Measurements from ENCODE around the gene APOL6. TPM values are rescaled to one million over a fixed set of nuclear protein-coding genes. Genes with fewer than 3 reads are reported as not detected.

Gene APOL6
- total and polyA plus RNA-seq, 2 of the 13 experiments (the other 11 are each of a cell fraction or from before 2014, with no cell fraction given) = 5.2 to 7.5 TPM

GRCh38 chr22:35617137-35617755 lies 31.0 kb upstream of the APOL6 start, which contains the start of gene MB:
Gene MB (minus strand): TSS chr22:35617329. CDS start chr22:35617257, 72 bp downstream.
- in situ Hi-C loops (cut with HindIII; ENCODE audit: extremely low pct_ligation_motif_present, low pct_unique_long_range_greater_than_20kb) = no loop called here
- DNase-seq (ENCODE audit: low spot score) = no peak
- no peak for TF ChIP-seq ZNF253 (CRISPR knock-in tag; IDR thresholded peaks at IDR 0.05; ENCODE audit: borderline replicate concordance)
- no peak for TF ChIP-seq KMT2B (CRISPR knock-in tag; IDR thresholded peaks at IDR 0.05)
- TF ChIP-seq GATAD1 (CRISPR knock-in tag; IDR thresholded peaks at IDR 0.05) = no peak
- TF ChIP-seq MAFG (CRISPR knock-in tag; IDR thresholded peaks at IDR 0.05) = no peak
- TF ChIP-seq NR3C1 (CRISPR knock-in tag; IDR thresholded peaks at IDR 0.05) = no peak
- no peak for TF ChIP-seq ZBTB37 (CRISPR knock-in tag; IDR thresholded peaks at IDR 0.05)
- no peak for TF ChIP-seq ZNF616 (CRISPR knock-in tag; IDR thresholded peaks at IDR 0.05; ENCODE audit: low read depth)
- no peak for TF ChIP-seq CENPX (CRISPR knock-in tag; IDR thresholded peaks at IDR 0.05)
- TF ChIP-seq ZNF564 (CRISPR knock-in tag; IDR thresholded peaks at IDR 0.05) = no peak
- no peak for TF ChIP-seq ZBTB7B (CRISPR knock-in tag; IDR thresholded peaks at IDR 0.05)
- no peak for TF ChIP-seq ZNF281 (CRISPR knock-in tag; IDR thresholded peaks at IDR 0.05; ENCODE audit: borderline replicate concordance)
- TF ChIP-seq HOXA5 (CRISPR knock-in tag; IDR thresholded peaks at IDR 0.05) = no peak
- TF ChIP-seq HNRNPH1 (optimal IDR thresholded peaks at IDR 0.05; ENCODE audit: low read depth, low read length) = no peak
- TF ChIP-seq, protein P1, sequence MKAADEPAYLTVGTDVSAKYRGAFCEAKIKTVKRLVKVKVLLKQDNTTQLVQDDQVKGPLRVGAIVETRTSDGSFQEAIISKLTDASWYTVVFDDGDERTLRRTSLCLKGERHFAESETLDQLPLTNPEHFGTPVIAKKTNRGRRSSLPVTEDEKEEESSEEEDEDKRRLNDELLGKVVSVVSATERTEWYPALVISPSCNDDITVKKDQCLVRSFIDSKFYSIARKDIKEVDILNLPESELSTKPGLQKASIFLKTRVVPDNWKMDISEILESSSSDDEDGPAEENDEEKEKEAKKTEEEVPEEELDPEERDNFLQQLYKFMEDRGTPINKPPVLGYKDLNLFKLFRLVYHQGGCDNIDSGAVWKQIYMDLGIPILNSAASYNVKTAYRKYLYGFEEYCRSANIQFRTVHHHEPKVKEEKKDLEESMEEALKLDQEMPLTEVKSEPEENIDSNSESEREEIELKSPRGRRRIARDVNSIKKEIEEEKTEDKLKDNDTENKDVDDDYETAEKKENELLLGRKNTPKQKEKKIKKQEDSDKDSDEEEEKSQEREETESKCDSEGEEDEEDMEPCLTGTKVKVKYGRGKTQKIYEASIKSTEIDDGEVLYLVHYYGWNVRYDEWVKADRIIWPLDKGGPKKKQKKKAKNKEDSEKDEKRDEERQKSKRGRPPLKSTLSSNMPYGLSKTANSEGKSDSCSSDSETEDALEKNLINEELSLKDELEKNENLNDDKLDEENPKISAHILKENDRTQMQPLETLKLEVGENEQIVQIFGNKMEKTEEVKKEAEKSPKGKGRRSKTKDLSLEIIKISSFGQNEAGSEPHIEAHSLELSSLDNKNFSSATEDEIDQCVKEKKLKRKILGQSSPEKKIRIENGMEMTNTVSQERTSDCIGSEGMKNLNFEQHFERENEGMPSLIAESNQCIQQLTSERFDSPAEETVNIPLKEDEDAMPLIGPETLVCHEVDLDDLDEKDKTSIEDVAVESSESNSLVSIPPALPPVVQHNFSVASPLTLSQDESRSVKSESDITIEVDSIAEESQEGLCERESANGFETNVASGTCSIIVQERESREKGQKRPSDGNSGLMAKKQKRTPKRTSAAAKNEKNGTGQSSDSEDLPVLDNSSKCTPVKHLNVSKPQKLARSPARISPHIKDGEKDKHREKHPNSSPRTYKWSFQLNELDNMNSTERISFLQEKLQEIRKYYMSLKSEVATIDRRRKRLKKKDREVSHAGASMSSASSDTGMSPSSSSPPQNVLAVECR (CRISPR knock-in tag; IDR thresholded peaks at IDR 0.05; ENCODE audit: borderline replicate concordance) = no peak
- no peak for TF ChIP-seq E2F2 (CRISPR knock-in tag; IDR thresholded peaks at IDR 0.05; ENCODE audit: borderline replicate concordance)
- no peak for TF ChIP-seq ZNF790 (CRISPR knock-in tag; IDR thresholded peaks at IDR 0.05; ENCODE audit: borderline replicate concordance)

More at GRCh38 chr22:35617137-35617755, 31.0 kb upstream of the APOL6 start, which contains the start of gene MB:
- Histone ChIP-seq H3K4me1 (ENCODE audit: insufficient read depth, low read length) (peaks cover 38% of the 10 kb centered on the region), H3K27ac (ENCODE audit: extremely low read length, insufficient read depth, low read length) (no peak within 1 kb of the TSS), H3K9me3 (ENCODE audit: low read length) (no peaks in the 10 kb centered on the region), H2AFZ (ENCODE audit: low read length) (no peak within 1 kb of the TSS), H4K20me1 (ENCODE audit: insufficient read depth, low read length) (no peaks in the 10 kb centered on the region), H3K4me2 (ENCODE audit: low read depth, low read length) (no peak within 1 kb of the TSS), H3K36me3 (replicated peaks in 1 of 2; ENCODE audit: control insufficient read depth in 1 of 2, insufficient read depth in 2 of 2, low read length in 2 of 2) (no peaks in the 10 kb centered on the region), H3K27me3 (ENCODE audit: control insufficient read depth in 1 of 2, insufficient read depth in 2 of 2, low read length in 2 of 2) (peaks cover 0 to 29% of the 10 kb centered on the region in 2 experiments; a peak in 2 of 5 replicates), H3K79me2 (ENCODE audit: insufficient read depth, low read length) (no peaks in the 10 kb centered on the region), H3K9ac (ENCODE audit: insufficient read depth, low read depth, low read length) (no peak within 1 kb of the TSS), H3K4me3 (replicated peaks in 1 of 3; ENCODE audit: insufficient read depth in 1 of 3, low read depth in 2 of 3, low read length in 3 of 3) (no peak within 1 kb of the TSS)
- FAIRE-seq (no peak), ATAC-seq (no peak)
- POLR2A ChIA-PET = no interaction called here
- CTCF ChIA-PET (ENCODE audit: low intra/inter-chr PET ratio, low total read pairs) = no interaction called here
- WGBS (ENCODE audit: low lambda C conversion rate) = 56% methylated on average over 14 of the region's 16 CpGs
- intact Hi-C loops (cut with micrococcal nuclease; ENCODE audit: unreplicated experiment) = no loop called here
- no TSS peak for BruUV-seq (replicated peaks)
